WTC11 (cell line): ENCODE measurements around the gene EGR1.

ENCODE experiments used
- ATF3 ChIP-seq: sonication (generic); formaldehyde crosslinking; conservative IDR thresholded peaks from 2 replicates; pipeline ENCODE4 v1.8.1; 2022; ENCODE audit warnings: mild to moderate bottlenecking, missing genetic modification reagents
- CTCF ChIP-seq: fragments of 200-600 bp; IDR thresholded peaks from 2 replicates; pipeline ENCODE4 v1.8.0; 2022; ENCODE audit warnings: antibody characterized with exemption
- EMX1 ChIP-seq: fragments of 250-450 bp; sonication (Bioruptor Pico); IDR thresholded peaks from 2 replicates; pipeline ENCODE4 v1.8.0; 2021; ENCODE audit warnings: mild to moderate bottlenecking
- FOXK1 ChIP-seq: sonication (generic); formaldehyde crosslinking; IDR thresholded peaks from 2 replicates; pipeline ENCODE4 v1.8.0; 2022; ENCODE audit warnings: mild to moderate bottlenecking, moderate library complexity, missing genetic modification reagents
- FOXP4 ChIP-seq: sonication (generic); formaldehyde crosslinking; IDR thresholded peaks from 2 replicates; pipeline ENCODE4 v1.8.0; 2022; ENCODE audit warnings: mild to moderate bottlenecking, missing genetic modification reagents
- GTF2I ChIP-seq: fragments of 250-450 bp; sonication (Bioruptor Pico); conservative IDR thresholded peaks from 2 replicates; pipeline ENCODE4 v1.4.0; 2021; ENCODE audit warnings: mild to moderate bottlenecking
- IRF2 ChIP-seq: sonication (generic); formaldehyde crosslinking; IDR thresholded peaks from 2 replicates; pipeline ENCODE4 v1.8.0; 2022; ENCODE audit warnings: low read depth, missing genetic modification reagents, borderline replicate concordance
- MLX ChIP-seq: sonication (generic); formaldehyde crosslinking; IDR thresholded peaks from 2 replicates; pipeline ENCODE4 v1.8.1; 2023; ENCODE audit warnings: mild to moderate bottlenecking, missing genetic modification reagents, moderate library complexity
- TP53 ChIP-seq: sonication (generic); formaldehyde crosslinking; IDR thresholded peaks from 2 replicates; pipeline ENCODE4 v1.8.1; 2023; ENCODE audit warnings: mild to moderate bottlenecking, missing genetic modification reagents
- ZBTB21 ChIP-seq: sonication (generic); formaldehyde crosslinking; IDR thresholded peaks from 2 replicates; pipeline ENCODE4 v1.8.1; 2023; ENCODE audit warnings: mild to moderate bottlenecking, missing genetic modification reagents, borderline replicate concordance
- ZBTB43 ChIP-seq: sonication (generic); formaldehyde crosslinking; IDR thresholded peaks from 2 replicates; pipeline ENCODE4 v1.8.1; 2023; ENCODE audit warnings: mild to moderate bottlenecking, missing genetic modification reagents

GRCh38 chr5:138435943-138436342, 29.3 kb upstream of the EGR1 start:
- TF ChIP-seq ATF3 (CRISPR knock-in tag), result no peak
- TF ChIP-seq CTCF, result no peak
- no peak for TF ChIP-seq GTF2I (CRISPR knock-in tag)
- TF ChIP-seq FOXK1, result no peak
- no peak for TF ChIP-seq ZBTB43
- TF ChIP-seq TP53 (CRISPR knock-in tag), result no peak
- TF ChIP-seq ZBTB21 (CRISPR knock-in tag), result no peak
- TF ChIP-seq FOXP4 (CRISPR knock-in tag), result no peak
- no peak for TF ChIP-seq IRF2
- TF ChIP-seq MLX, result no peak
- TF ChIP-seq EMX1, result no peak
